PC-9 (cell line): ENCODE data around the gene OR5W2. TPM values are rescaled to one million over a fixed set of nuclear protein-coding genes. Genes with fewer than 3 reads are reported as not detected.
A peak's percentile ranks its signal among the peaks of the same experiment; 100 is the strongest.

ENCODE experiments used
- BruUV-seq: library from RNA; stranded (reverse); fragments of 400-500 nt; replicated peaks from 2 replicates; lab custom pipeline; 2021; lab: Mats Ljungman, UMichigan
- CTCF ChIA-PET: fragments of 300-600 bp; sonication (Branson Sonifier 250); formaldehyde crosslinking; loops from one replicate; lab custom pipeline; 2022; ENCODE audit warnings: antibody characterized with exemption; lab: Charles Lee
- POLR2A ChIA-PET: fragments of 300-600 bp; sonication (Branson Sonifier 250); formaldehyde crosslinking; loops from one replicate; lab custom pipeline; 2022; ENCODE audit warnings: antibody characterized with exemption; ENCODE audit not compliant: unreplicated experiment; lab: Charles Lee
- DNase-seq, 2 experiments: peaks; one replicate each; pipeline versions ENCODE4 v3.0.0 to v3.0.0-alpha.2; 2015 to 2022; ENCODE audit warnings: mixed read lengths in 1 of 2
- H2AFZ ChIP-seq: fragments of 200-600 bp; sonication (generic); 2 replicates; pipeline ENCODE4 v1.8.1; 2017; ENCODE audit warnings: antibody characterized with exemption
- H3F3A ChIP-seq: fragments of 200-600 bp; sonication (generic); 2 replicates; pipeline ENCODE4 v1.8.1; 2017; ENCODE audit warnings: antibody characterized with exemption, mild to moderate bottlenecking, low read depth; ENCODE audit not compliant: insufficient read depth
- H3K27ac ChIP-seq: fragments of 200-600 bp; sonication (generic); 2 replicates; pipeline ENCODE4 v1.6.1; 2016; ENCODE audit warnings: mixed run types
- H3K27me3 ChIP-seq: fragments of 200-600 bp; sonication (generic); 2 replicates; pipeline ENCODE4 v1.6.1; 2016; ENCODE audit warnings: low read depth, mixed run types; ENCODE audit not compliant: insufficient read depth
- H3K36me3 ChIP-seq: fragments of 200-600 bp; sonication (generic); 2 replicates; pipeline ENCODE4 v1.6.1; 2016; ENCODE audit warnings: low read depth, mixed run types
- H3K4me1 ChIP-seq: fragments of 200-600 bp; sonication (generic); replicated peaks from 2 replicates; pipeline ENCODE4 v1.6.1; 2016; ENCODE audit warnings: mixed run types; ENCODE audit not compliant: insufficient read depth
- H3K4me2 ChIP-seq: fragments of 200-600 bp; sonication (generic); 2 replicates; pipeline ENCODE4 v1.6.1; 2017; ENCODE audit warnings: mixed run types
- H3K4me3 ChIP-seq: fragments of 200-600 bp; sonication (generic); 2 replicates; pipeline ENCODE4 v1.6.1; 2016; ENCODE audit warnings: mixed run types
- H3K79me2 ChIP-seq: fragments of 200-600 bp; sonication (generic); 2 replicates; pipeline ENCODE4 v1.6.1; 2017; ENCODE audit warnings: low read depth, mixed run types
- H3K9me2 ChIP-seq: fragments of 200-600 bp; sonication (generic); 2 replicates; pipeline ENCODE4 v1.8.1; 2017; ENCODE audit warnings: mild to moderate bottlenecking; ENCODE audit not compliant: insufficient read depth
- H3K9me3 ChIP-seq: fragments of 200-600 bp; sonication (generic); 2 replicates; pipeline ENCODE4 v1.8.1; 2016; ENCODE audit warnings: low read depth; ENCODE audit not compliant: insufficient read depth
- H4K20me1 ChIP-seq: fragments of 200-600 bp; sonication (generic); 2 replicates; pipeline ENCODE4 v1.8.1; 2017; ENCODE audit not compliant: insufficient read depth
- EZH2 ChIP-seq: fragments of 200-600 bp; sonication (generic); IDR thresholded peaks from 2 replicates; pipeline ENCODE4 v1.8.0; 2017; ENCODE audit warnings: antibody characterized with exemption, low read depth
- intact Hi-C: fragments of 100-400 bp; cut with micrococcal nuclease; formaldehyde crosslinking; loops from one replicate; pipeline ENCODE4 v1.10.0; 2022; ENCODE audit not compliant: unreplicated experiment
- total RNA-seq: library from RNA; stranded (reverse); gene quantifications from 2 replicates; pipeline ENCODE4 v1.2.3, GENCODE V29; 2021
- TF ChIP-seq, protein P1 (sequence below): fragments of 200-600 bp; sonication (generic); conservative IDR thresholded peaks from 2 replicates; pipeline ENCODE4 v1.6.1; 2017; ENCODE audit warnings: mixed run types, antibody characterized with exemption, mild to moderate bottlenecking, moderate library complexity

Gene OR5W2
- total RNA-seq, 1 experiment from 2014 or later: not detected

DNA sequence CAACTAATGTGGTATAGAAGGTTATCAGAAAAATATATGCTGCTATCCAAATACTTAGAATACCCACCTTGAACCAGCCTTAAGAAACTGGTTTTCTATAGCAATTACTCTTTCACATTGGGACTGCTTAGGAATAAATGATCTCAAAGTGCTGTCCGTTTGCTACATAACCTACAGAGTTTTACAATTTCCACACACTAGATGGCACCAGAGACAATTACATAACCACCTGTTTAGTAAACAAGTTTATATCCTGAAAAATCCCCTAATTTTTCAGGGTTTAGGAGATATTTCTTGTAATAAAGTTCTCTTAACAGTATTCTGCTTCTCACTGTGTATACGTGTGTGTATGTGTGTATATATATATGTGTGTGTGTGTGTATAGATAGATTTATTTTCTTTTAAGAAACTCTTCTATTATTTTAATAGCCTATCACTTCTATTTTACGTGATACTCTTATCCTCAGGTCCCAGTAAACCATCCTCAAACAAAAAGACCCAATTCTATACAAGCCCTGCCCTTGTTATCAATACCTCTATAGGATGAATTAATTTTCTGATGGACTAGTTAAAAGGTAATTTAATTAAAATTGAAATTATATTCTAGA, 28.5 kb upstream of the OR5W2 start:
- ChIA-PET POLR2A (no interaction called here), CTCF (no interaction called here)
- TF ChIP-seq, protein P1, sequence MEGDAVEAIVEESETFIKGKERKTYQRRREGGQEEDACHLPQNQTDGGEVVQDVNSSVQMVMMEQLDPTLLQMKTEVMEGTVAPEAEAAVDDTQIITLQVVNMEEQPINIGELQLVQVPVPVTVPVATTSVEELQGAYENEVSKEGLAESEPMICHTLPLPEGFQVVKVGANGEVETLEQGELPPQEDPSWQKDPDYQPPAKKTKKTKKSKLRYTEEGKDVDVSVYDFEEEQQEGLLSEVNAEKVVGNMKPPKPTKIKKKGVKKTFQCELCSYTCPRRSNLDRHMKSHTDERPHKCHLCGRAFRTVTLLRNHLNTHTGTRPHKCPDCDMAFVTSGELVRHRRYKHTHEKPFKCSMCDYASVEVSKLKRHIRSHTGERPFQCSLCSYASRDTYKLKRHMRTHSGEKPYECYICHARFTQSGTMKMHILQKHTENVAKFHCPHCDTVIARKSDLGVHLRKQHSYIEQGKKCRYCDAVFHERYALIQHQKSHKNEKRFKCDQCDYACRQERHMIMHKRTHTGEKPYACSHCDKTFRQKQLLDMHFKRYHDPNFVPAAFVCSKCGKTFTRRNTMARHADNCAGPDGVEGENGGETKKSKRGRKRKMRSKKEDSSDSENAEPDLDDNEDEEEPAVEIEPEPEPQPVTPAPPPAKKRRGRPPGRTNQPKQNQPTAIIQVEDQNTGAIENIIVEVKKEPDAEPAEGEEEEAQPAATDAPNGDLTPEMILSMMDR: peak; percentile 80
- no peak for TF ChIP-seq EZH2
- Histone ChIP-seq H3F3A (no peaks in the 10 kb centered on the region), H3K4me3 (no peak overlapping the region), H4K20me1 (no peaks in the 10 kb centered on the region), H3K36me3 (no peaks in the 10 kb centered on the region), H3K27me3 (no peaks in the 10 kb centered on the region), H2AFZ (no peak overlapping the region), H3K9me2 (no peaks in the 10 kb centered on the region), H3K9me3 (no peaks in the 10 kb centered on the region), H3K4me2 (no peak overlapping the region), H3K79me2 (no peaks in the 10 kb centered on the region), H3K4me1 (no peaks in the 10 kb centered on the region), H3K27ac (no peak overlapping the region)
- intact Hi-C loops: loop anchor here (2.0 kb wide), 2 partner anchors 840 to 1306 kb away; no protein-coding TSS in a partner anchor
- peak in 1 of 2 experiments; percentile 49 for DNase-seq
- BruUV-seq: no TSS peak

- ChIA-PET CTCF (no interaction called here), POLR2A (no interaction called here)
- H3K9me3 ChIP-seq: no peaks in the 10 kb centered on the region
- H3F3A ChIP-seq: no peaks in the 10 kb centered on the region
- no peak for TF ChIP-seq EZH2
- TF ChIP-seq, protein P1: no peak
- no peaks in the 10 kb centered on the region for H3K9me2 ChIP-seq
- H3K79me2 ChIP-seq: no peaks in the 10 kb centered on the region
- H3K36me3 ChIP-seq: no peaks in the 10 kb centered on the region
- H3K27me3 ChIP-seq: no peaks in the 10 kb centered on the region
- BruUV-seq: no TSS peak
- H3K4me1 ChIP-seq: no peaks in the 10 kb centered on the region
- no peak within 1 kb of the TSS for H3K27ac ChIP-seq
- no peaks in the 10 kb centered on the region for H4K20me1 ChIP-seq
- DNase-seq: no peak
- no peak within 1 kb of the TSS for H2AFZ ChIP-seq
- intact Hi-C loops: no loop called here
- no peak within 1 kb of the TSS for H3K4me2 ChIP-seq
- H3K4me3 ChIP-seq: no peak within 1 kb of the TSS
Measured at GRCh38 chr11:55936300-55936699, 21.9 kb upstream of the OR5W2 start, which contains the start of gene OR5I1. Gene OR5I1, minus strand, starts transcription at chr11:55936400. Its CDS starts 0 bp downstream, at chr11:55936400.

DNA sequence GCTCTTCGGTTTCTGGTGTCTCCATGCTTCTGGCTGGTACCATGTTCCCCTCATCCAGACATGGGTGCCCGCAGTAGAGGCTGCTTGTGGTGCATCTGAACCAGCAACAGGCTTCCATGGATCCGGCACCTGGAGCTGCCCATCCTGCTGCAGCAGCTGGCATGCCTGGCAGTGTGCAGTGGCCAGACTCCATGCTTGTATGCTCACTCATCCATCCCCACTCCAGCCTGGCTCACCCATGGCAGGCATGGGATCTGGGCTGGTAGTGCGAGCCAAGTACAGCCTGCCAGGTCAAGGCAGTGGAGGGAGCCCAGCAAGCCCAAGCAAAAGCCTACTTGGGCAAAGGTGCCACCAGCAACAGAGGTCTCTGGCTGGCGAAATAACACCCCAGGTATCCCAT, 6.2 kb upstream of the OR5W2 start:
- Histone ChIP-seq H3K4me3 (no peak overlapping the region), H3K4me2 (no peak overlapping the region), H2AFZ (no peak overlapping the region), H3K9me2 (0 out of 2 replicates have a peak, but pooled peaks cover 3% of the 10 kb centered on the region), H3F3A (no peaks in the 10 kb centered on the region), H3K27ac (no peak overlapping the region), H3K36me3 (no peaks in the 10 kb centered on the region), H4K20me1 (no peaks in the 10 kb centered on the region), H3K4me1 (no peaks in the 10 kb centered on the region), H3K9me3 (no peaks in the 10 kb centered on the region), H3K79me2 (no peaks in the 10 kb centered on the region), H3K27me3 (no peaks in the 10 kb centered on the region)
- DNase-seq: no peak
- BruUV-seq: no TSS peak
- TF ChIP-seq, protein P1: no peak
- no peak for TF ChIP-seq EZH2
- ChIA-PET CTCF (no interaction called here), POLR2A (no interaction called here)
- intact Hi-C loops: no loop called here
